C4-2B (cell line): ENCODE measurements around the gene FGD4.

Experiments used
- H3K27ac ChIP-seq: fragments of 450-650 bp; 2 replicates; pipeline ENCODE4 v1.5.1; 2017
- ZFX ChIP-seq: fragments of 450-650 bp; IDR thresholded peaks from 2 replicates; pipeline ENCODE4 v1.6.1; 2017
- TF ChIP-seq, protein P1 (sequence below): fragments of 450-650 bp; conservative IDR thresholded peaks from 2 replicates; pipeline ENCODE4 v1.5.1; 2017; ENCODE audit warnings: mild to moderate bottlenecking

FGD4 gene

DNA sequence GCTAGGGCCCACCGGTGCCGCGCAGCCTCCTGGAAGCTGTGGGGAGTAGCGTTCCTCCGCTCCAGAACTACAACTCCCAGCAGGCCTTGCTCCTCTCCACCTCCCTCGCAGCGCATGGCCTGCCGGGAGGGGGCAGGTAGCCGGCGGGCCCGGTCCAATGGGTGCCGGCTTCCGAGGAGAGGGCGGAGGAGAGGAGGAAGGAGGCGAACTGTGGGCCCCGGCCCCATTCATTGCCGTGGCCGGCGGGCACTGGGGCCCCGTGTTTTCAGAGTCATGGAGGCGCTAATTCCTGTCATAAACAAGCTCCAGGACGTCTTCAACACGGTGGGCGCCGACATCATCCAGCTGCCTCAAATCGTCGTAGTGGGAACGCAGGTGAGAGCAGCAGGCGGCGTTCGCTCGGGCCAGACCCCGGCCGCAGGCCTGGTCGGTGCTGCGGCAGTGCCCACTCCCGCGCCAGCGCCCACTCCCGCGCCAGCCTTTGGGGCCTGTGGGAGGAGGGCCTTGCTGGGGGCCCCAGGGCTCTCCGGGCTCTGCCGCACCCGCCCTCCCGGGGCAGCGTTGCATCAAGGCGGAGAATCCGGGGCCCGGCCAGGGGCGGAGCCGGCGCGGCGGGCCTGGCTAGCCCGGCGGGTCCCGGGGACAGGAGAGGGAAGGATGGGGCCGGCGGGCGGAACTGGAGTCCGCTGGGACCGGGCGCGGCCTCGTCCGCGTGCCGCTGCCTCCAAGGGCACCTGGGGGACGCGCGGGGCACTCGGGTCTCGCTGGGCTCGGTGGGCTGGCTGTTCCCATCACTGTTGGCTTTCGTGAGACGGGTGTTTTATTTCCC lies 279.9 kb downstream of the FGD4 start, which contains the start of gene DNM1L:
Gene DNM1L (plus strand): TSS at position 211 of the 829 bp plus-strand sequence. CDS start 63 bp downstream, at position 274.
- H3K27ac ChIP-seq = peak within 1 kb of the TSS; percentile 89
- peak; percentile 99 for TF ChIP-seq ZFX
- TF ChIP-seq, protein P1, sequence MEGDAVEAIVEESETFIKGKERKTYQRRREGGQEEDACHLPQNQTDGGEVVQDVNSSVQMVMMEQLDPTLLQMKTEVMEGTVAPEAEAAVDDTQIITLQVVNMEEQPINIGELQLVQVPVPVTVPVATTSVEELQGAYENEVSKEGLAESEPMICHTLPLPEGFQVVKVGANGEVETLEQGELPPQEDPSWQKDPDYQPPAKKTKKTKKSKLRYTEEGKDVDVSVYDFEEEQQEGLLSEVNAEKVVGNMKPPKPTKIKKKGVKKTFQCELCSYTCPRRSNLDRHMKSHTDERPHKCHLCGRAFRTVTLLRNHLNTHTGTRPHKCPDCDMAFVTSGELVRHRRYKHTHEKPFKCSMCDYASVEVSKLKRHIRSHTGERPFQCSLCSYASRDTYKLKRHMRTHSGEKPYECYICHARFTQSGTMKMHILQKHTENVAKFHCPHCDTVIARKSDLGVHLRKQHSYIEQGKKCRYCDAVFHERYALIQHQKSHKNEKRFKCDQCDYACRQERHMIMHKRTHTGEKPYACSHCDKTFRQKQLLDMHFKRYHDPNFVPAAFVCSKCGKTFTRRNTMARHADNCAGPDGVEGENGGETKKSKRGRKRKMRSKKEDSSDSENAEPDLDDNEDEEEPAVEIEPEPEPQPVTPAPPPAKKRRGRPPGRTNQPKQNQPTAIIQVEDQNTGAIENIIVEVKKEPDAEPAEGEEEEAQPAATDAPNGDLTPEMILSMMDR = no peak

DNA sequence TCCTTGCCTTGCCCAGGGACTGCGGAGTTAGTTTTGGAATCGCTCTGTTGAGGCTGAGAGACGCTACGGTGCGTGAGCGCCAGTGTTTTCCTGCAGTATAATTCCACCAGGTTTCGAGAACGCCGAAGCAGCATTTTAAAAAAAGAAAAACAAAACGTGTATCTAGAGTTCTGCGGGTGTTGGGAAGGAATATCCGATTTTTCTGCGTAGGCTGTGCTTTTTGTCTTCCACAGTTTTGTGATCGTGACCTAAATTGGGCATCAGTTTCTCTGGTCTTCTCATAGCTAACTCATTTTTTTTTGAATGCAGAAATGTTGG lies 280.5 kb downstream of the FGD4 start:
- TF ChIP-seq, protein P1 = no peak
- TF ChIP-seq ZFX = no peak
- peak overlapping the region; percentile 89 for H3K27ac ChIP-seq

DNA sequence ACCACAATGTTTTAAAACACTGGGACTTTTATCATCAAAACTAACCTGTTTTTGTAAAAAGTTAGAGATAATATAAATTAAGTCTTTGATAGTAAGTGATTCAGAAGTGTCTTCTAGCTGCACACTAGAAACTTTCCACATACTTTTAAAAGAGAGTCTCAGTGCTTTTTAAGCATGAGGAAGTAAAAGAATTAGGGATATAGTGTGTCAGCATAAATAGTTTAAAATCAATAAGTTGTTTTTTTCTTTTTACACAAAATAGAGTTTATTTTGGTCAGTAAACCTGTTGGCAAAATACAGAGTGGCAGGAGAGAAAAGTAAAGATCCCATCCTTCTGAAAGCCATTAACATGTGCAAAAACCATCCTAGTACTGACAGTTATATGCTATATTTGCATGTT lies 281.4 kb downstream of the FGD4 start:
- H3K27ac ChIP-seq = peak overlapping the region; percentile 24; the same call in 1 of the 2 replicates
- TF ChIP-seq, protein P1 = no peak
- no peak for TF ChIP-seq ZFX

DNA sequence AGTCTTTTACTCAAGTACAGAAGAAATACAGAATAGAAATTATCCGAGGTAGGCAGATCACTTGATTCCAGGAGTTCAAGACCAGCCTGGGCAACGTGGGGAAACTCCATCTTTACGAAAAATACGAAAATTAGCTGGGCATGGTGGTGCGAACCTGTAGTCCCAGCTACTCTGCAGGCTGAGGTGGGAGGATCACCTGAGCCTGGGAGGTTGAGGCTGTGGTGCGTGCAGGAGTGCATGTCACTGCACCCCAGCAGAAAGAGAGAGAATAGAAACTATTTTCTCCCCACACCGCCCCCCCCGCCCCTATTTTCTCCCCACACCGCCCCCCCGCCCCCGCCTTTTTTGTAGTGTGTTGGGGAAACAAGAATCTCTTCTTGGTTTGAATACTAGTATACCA lies 281.9 kb downstream of the FGD4 start:
- H3K27ac ChIP-seq = peak overlapping the region; percentile 24; the same call in 1 of the 2 replicates
- TF ChIP-seq, protein P1 = no peak
- TF ChIP-seq ZFX = no peak

DNA sequence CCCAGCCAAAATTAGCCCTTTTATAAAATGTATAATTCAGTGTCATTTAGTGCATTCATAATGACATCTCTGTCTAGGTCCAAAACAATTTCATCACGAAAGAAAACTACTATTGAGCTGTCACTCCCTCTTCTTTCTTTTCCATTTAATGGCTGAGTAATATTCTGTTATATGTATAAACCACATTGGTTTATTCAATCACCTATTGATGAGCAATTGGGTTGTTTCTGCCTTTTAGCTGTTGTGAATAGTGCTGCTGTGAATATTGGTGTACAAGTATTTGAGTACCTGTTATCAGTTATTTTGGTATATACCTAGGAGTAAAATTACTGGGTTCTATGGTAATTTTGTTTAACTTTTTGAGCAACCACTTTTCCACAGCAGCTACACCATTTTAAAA lies 287.0 kb downstream of the FGD4 start:
- TF ChIP-seq, protein P1 = no peak
- TF ChIP-seq ZFX = no peak
- H3K27ac ChIP-seq = no peak overlapping the region

DNA sequence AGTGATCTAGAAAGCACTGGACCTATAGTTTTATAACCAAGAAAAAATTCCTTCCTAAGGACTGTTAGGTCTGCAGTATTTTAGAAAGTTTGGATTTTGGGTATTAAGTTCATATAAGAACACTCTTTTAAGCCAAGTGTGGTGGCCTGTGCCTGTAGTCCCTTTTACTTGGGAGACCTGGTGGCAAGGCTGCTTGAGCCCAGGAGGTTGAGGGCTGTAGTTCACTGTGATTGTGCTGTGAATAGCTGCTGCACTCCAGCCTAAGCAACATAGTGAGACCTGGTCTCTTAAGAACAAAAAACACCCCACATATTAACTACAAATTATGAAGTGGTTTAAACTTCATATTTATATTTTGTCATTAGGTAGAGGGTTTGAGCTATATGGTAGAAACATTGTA lies 289.4 kb downstream of the FGD4 start:
- H3K27ac ChIP-seq = no peak overlapping the region
- TF ChIP-seq, protein P1 = no peak
- no peak for TF ChIP-seq ZFX

DNA sequence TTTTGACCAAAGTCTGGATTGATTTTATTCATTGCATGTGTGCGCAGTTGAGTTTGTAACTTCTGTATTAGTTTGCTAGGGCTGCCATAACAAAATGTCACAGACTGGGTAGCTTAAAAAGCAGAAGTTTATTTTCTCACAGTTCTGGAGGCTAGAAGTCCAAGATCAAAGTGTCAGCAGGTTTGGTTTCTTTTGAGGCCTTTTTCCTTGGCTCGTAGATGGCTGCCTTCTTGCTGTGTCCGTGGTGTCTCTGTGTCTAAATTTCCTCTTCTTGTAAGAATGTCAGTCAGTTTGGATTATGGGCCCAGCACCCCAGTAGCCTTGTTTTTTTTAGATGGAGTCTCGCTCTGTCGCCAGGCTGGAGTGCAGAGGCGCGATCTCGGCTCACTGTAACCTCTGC lies 291.6 kb downstream of the FGD4 start:
- no peak overlapping the region for H3K27ac ChIP-seq
- no peak for TF ChIP-seq ZFX
- TF ChIP-seq, protein P1 = no peak
